Smooth muscle cell (in vitro differentiated cells): ENCODE results near the gene PLEKHA7. TPM values are rescaled to one million over a fixed set of nuclear protein-coding genes. Genes with fewer than 3 reads are reported as not detected.

Source experiments
- DNase-seq: peaks from one replicate; lab custom pipeline; 2025; ENCODE audit not compliant: unreplicated experiment; lab: John Stamatoyannopoulos, UW
- H2AFZ ChIP-seq: fragments of 200-600 bp; sonication (generic); 2 replicates; pipeline ENCODE4 v1.6.0; 2016; ENCODE audit warnings: antibody characterized with exemption, low read depth, mild to moderate bottlenecking
- H3F3A ChIP-seq: fragments of 200-600 bp; sonication (generic); 2 replicates; pipeline ENCODE4 v1.6.0; 2017; ENCODE audit warnings: antibody characterized with exemption, low read depth
- H3K27ac ChIP-seq: fragments of 200-600 bp; sonication (generic); 2 replicates; pipeline ENCODE4 v1.5.1; 2016; ENCODE audit warnings: low read depth, mild to moderate bottlenecking
- H3K27me3 ChIP-seq: fragments of 200-600 bp; sonication (generic); 2 replicates; pipeline ENCODE4 v1.6.1; 2016; ENCODE audit warnings: low read depth, mild to moderate bottlenecking
- H3K36me3 ChIP-seq: fragments of 200-600 bp; sonication (generic); 2 replicates; pipeline ENCODE4 v1.5.1; 2016; ENCODE audit warnings: low read depth
- H3K4me1 ChIP-seq: fragments of 200-600 bp; sonication (generic); 2 replicates; pipeline ENCODE4 v1.5.1; 2016; ENCODE audit warnings: low read depth
- H3K4me2 ChIP-seq: fragments of 200-600 bp; sonication (generic); 2 replicates; pipeline ENCODE4 v1.6.0; 2016; ENCODE audit warnings: mild to moderate bottlenecking
- H3K4me3 ChIP-seq: fragments of 200-600 bp; sonication (generic); 2 replicates; pipeline ENCODE4 v1.5.1; 2016; ENCODE audit warnings: mild to moderate bottlenecking
- H3K79me2 ChIP-seq: fragments of 200-600 bp; sonication (generic); 2 replicates; pipeline ENCODE4 v1.6.0; 2016; ENCODE audit warnings: low read depth, mild to moderate bottlenecking
- H3K9ac ChIP-seq: fragments of 200-600 bp; sonication (generic); 2 replicates; pipeline ENCODE4 v1.6.0; 2016; ENCODE audit warnings: low read depth
- H3K9me3 ChIP-seq: fragments of 200-600 bp; sonication (generic); replicated peaks from 2 replicates; pipeline ENCODE4 v1.5.1; 2016; ENCODE audit warnings: low read depth
- H4K20me1 ChIP-seq: fragments of 200-600 bp; sonication (generic); 2 replicates; pipeline ENCODE4 v1.6.0; 2016; ENCODE audit warnings: low read depth
- CTCF ChIP-seq: fragments of 200-600 bp; sonication (generic); IDR thresholded peaks from 2 replicates; pipeline ENCODE4 v1.5.1; 2017; ENCODE audit warnings: borderline replicate concordance, mild to moderate bottlenecking, antibody characterized with exemption; ENCODE audit not compliant: insufficient read depth, poor library complexity, severe bottlenecking
- WGBS: methylation state at CpG from one replicate; pipeline ENCODE4 v1.1.7; 2016; ENCODE audit warnings: low lambda C conversion rate; 5-methylcytosine and 5-hydroxymethylcytosine counted together
- polyA plus RNA-seq: library from polyadenylated mRNA; unstranded; fragments of >200 nt; fragmentation: Nextera tagmentation; extraction: Ambion mirVana; gene quantifications from 2 replicates; pipeline ENCODE4 v1.2.1, GENCODE V29; 2016
- total RNA-seq: library from RNA; depleted of rRNA; stranded (reverse); fragments of >200 nt; gene quantifications from 2 replicates; pipeline ENCODE4 v1.2.3, GENCODE V29; 2014

The PLEKHA7 gene
- total and polyA plus RNA-seq, 2 experiments from 2014 or later = 0.19 to 22.2 TPM

GRCh38 chr11:16772141-16772512 is 242.1 kb downstream of the PLEKHA7 start:
- H3K9ac ChIP-seq = no peak overlapping the region
- DNase-seq = no peak
- H3K79me2 ChIP-seq = no peaks in the 10 kb centered on the region
- no peaks in the 10 kb centered on the region for H3K4me1 ChIP-seq
- H3K4me2 ChIP-seq = no peak overlapping the region
- H3F3A ChIP-seq = no peaks in the 10 kb centered on the region
- no peaks in the 10 kb centered on the region for H3K27me3 ChIP-seq
- 100% methylated on average over 2 of the region's 2 CpGs for WGBS
- H3K27ac ChIP-seq = no peak overlapping the region
- no peak overlapping the region for H2AFZ ChIP-seq
- no peaks in the 10 kb centered on the region for H3K9me3 ChIP-seq
- H3K36me3 ChIP-seq = no peaks in the 10 kb centered on the region
- H3K4me3 ChIP-seq = no peak overlapping the region
- H4K20me1 ChIP-seq = no peaks in the 10 kb centered on the region
- TF ChIP-seq CTCF = no peak

- Histone ChIP-seq H3K36me3 (no peaks in the 10 kb centered on the region), H3F3A (no peaks in the 10 kb centered on the region), H2AFZ (no peak overlapping the region), H4K20me1 (no peaks in the 10 kb centered on the region), H3K27ac (no peak overlapping the region), H3K27me3 (no peaks in the 10 kb centered on the region), H3K9ac (no peak overlapping the region), H3K79me2 (no peaks in the 10 kb centered on the region), H3K9me3 (no peaks in the 10 kb centered on the region), H3K4me3 (no peak overlapping the region), H3K4me1 (no peaks in the 10 kb centered on the region), H3K4me2 (no peak overlapping the region)
- DNase-seq = no peak
- 92% methylated on average over 12 of the region's 12 CpGs for WGBS
- no peak for TF ChIP-seq CTCF
These were observed 242.7 kb downstream of the PLEKHA7 start for GRCh38 chr11:16771350-16772140.

- no peaks in the 10 kb centered on the region for H4K20me1 ChIP-seq
- H2AFZ ChIP-seq = no peak overlapping the region
- no peak overlapping the region for H3K4me2 ChIP-seq
- 76% methylated on average over 11 of the region's 11 CpGs for WGBS
- H3K4me3 ChIP-seq = no peak overlapping the region
- no peak for DNase-seq
- no peaks in the 10 kb centered on the region for H3K27me3 ChIP-seq
- TF ChIP-seq CTCF = no peak
- no peak overlapping the region for H3K9ac ChIP-seq
- no peaks in the 10 kb centered on the region for H3K36me3 ChIP-seq
- no peaks in the 10 kb centered on the region for H3K79me2 ChIP-seq
- no peak overlapping the region for H3K27ac ChIP-seq
- H3K9me3 ChIP-seq = no peaks in the 10 kb centered on the region
- H3K4me1 ChIP-seq = no peaks in the 10 kb centered on the region
- H3F3A ChIP-seq = no peaks in the 10 kb centered on the region
These were observed 244.2 kb downstream of the PLEKHA7 start for GRCh38 chr11:16770016-16770415.

- H3F3A ChIP-seq = no peaks in the 10 kb centered on the region
- no peak overlapping the region for H3K27ac ChIP-seq
- 94% methylated on average over 4 of the region's 4 CpGs for WGBS
- no peaks in the 10 kb centered on the region for H3K27me3 ChIP-seq
- TF ChIP-seq CTCF = no peak
- H3K4me2 ChIP-seq = no peak overlapping the region
- no peaks in the 10 kb centered on the region for H3K36me3 ChIP-seq
- no peaks in the 10 kb centered on the region for H3K4me1 ChIP-seq
- H3K4me3 ChIP-seq = no peak overlapping the region
- no peaks in the 10 kb centered on the region for H3K79me2 ChIP-seq
- no peak overlapping the region for H2AFZ ChIP-seq
- no peaks in the 10 kb centered on the region for H3K9me3 ChIP-seq
- H3K9ac ChIP-seq = no peak overlapping the region
- DNase-seq = no peak
- H4K20me1 ChIP-seq = no peaks in the 10 kb centered on the region
These were observed 244.8 kb downstream of the PLEKHA7 start for GRCh38 chr11:16769386-16769785.
